Measurements from ENCODE around the gene SRP9. TPM values are rescaled to one million over a fixed set of nuclear protein-coding genes. Genes with fewer than 3 reads are reported as not detected.
"Not testable (repeated sequence)": the region's sequence is repeated elsewhere in the genome, so short reads cannot be mapped to it uniquely, and the experiment has no call there.

SRP9 gene
- total and polyA plus RNA-seq, 2 experiments from 2014 or later: 360 to 414 TPM

DNA sequence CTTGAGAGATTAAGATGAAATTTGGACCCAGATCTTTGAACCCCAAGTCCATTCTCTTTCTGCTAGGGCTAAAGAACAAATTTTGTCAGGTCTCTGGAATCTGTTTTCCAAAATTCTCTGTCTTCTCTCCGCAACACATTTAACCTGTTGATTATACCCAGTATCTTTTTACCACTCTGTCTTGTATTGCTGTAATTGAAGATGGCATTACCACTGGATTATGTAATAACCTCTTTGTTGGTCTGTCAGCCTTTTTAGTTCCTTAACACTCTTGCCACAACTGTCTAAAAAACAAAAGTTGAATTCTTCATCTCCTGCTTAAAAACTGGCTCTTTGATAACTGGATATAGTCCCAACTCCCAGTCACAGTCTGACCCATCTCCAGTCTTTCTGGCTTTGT, 3.0 kb downstream of the SRP9 start:
- no peaks in the 10 kb centered on the region for H3K9me2 ChIP-seq (replicated peaks; ENCODE audit: insufficient read depth)
- no peaks in the 10 kb centered on the region for H3K9me3 ChIP-seq (ENCODE audit: low read depth)
- WGBS (ENCODE audit: low lambda C conversion rate, missing lambda C conversion rate): 100% methylated on average over 1 of the region's 1 CpG
- H3K4me3 ChIP-seq: no peak overlapping the region
- H3K27ac ChIP-seq: no peak overlapping the region
- H3K4me2 ChIP-seq: peak overlapping the region; percentile 81
- H3K36me3 ChIP-seq (replicated peaks; ENCODE audit: insufficient read depth, low read depth): no peaks in the 10 kb centered on the region
- DNase-seq (ENCODE audit: low spot score): no peak
- H4K20me1 ChIP-seq (ENCODE audit: insufficient read depth, poor library complexity, severe bottlenecking): peaks cover 51% of the 10 kb centered on the region
- H3K79me2 ChIP-seq: peaks cover 79% of the 10 kb centered on the region
- H3K4me1 ChIP-seq (ENCODE audit: insufficient read depth): peaks cover 23% of the 10 kb centered on the region
- H2AFZ ChIP-seq: no peak overlapping the region
- no peaks in the 10 kb centered on the region for H3K27me3 ChIP-seq
- TF ChIP-seq EZH2 (IDR thresholded peaks at IDR 0.05; ENCODE audit: borderline replicate concordance): no peak
- no peak for TF ChIP-seq EZH2phosphoT487 (IDR thresholded peaks at IDR 0.05; ENCODE audit: low read depth, severe bottlenecking, unreplicated experiment)
- TF ChIP-seq, protein P1, sequence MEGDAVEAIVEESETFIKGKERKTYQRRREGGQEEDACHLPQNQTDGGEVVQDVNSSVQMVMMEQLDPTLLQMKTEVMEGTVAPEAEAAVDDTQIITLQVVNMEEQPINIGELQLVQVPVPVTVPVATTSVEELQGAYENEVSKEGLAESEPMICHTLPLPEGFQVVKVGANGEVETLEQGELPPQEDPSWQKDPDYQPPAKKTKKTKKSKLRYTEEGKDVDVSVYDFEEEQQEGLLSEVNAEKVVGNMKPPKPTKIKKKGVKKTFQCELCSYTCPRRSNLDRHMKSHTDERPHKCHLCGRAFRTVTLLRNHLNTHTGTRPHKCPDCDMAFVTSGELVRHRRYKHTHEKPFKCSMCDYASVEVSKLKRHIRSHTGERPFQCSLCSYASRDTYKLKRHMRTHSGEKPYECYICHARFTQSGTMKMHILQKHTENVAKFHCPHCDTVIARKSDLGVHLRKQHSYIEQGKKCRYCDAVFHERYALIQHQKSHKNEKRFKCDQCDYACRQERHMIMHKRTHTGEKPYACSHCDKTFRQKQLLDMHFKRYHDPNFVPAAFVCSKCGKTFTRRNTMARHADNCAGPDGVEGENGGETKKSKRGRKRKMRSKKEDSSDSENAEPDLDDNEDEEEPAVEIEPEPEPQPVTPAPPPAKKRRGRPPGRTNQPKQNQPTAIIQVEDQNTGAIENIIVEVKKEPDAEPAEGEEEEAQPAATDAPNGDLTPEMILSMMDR (IDR thresholded peaks at IDR 0.05; ENCODE audit: poor library complexity): no peak

DNA sequence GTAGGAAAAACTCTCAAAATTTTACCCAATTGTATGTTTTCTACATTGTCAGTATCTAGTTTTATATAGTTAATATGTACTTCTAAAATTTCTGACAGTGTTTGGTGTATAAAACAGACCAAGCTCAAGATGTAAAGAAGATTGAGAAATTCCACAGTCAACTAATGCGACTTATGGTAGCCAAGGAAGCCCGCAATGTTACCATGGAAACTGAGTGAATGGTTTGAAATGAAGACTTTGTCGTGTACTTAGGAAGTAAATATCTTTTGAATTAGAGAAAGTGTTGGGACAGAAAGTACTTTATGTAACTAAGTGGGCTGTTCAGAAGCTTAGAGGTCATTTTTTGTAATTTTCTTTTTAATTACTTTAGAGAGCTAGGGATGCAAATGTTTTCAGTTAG, 11.5 kb downstream of the SRP9 start:
- H3K36me3 ChIP-seq (replicated peaks; ENCODE audit: insufficient read depth, low read depth); H3K27me3 ChIP-seq; DNase-seq (ENCODE audit: low spot score); H2AFZ ChIP-seq; H3K4me1 ChIP-seq (ENCODE audit: insufficient read depth); H3K4me2 ChIP-seq; H4K20me1 ChIP-seq (ENCODE audit: insufficient read depth, poor library complexity, severe bottlenecking); H3K4me3 ChIP-seq; H3K27ac ChIP-seq; H3K9me2 ChIP-seq (replicated peaks; ENCODE audit: insufficient read depth); H3K9me3 ChIP-seq (ENCODE audit: low read depth): not testable (repeated sequence)
- peaks cover 53% of the 10 kb centered on the region for H3K79me2 ChIP-seq
- WGBS (ENCODE audit: low lambda C conversion rate, missing lambda C conversion rate): 87% methylated on average over 3 of the region's 3 CpGs

DNA sequence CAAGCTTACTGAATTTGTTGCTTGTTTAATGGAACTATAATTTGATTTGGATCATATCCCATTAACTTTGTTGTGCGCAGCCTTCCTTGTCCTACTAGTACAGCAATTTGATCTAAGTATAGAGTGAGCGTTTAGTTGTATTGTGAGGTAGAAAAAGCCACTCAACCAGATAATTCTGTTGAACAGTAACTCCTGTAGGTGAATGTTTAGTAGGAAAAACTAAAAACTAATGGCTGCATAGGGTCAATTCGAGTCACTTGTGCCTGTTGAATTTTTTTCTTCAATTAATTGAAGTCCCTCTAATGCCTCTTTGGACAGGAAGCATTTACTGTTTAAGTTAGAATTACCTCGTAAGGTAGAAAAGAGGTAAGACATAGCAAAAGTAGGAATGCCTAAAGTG, 17.3 kb downstream of the SRP9 start:
- Histone ChIP-seq H3K27me3 (no peaks in the 10 kb centered on the region), H3K9me2 (replicated peaks; ENCODE audit: insufficient read depth) (no peaks in the 10 kb centered on the region), H3K4me1 (ENCODE audit: insufficient read depth) (no peaks in the 10 kb centered on the region), H3K9me3 (ENCODE audit: low read depth) (no peaks in the 10 kb centered on the region), H3K36me3 (replicated peaks; ENCODE audit: insufficient read depth, low read depth) (no peaks in the 10 kb centered on the region), H3K27ac (no peak overlapping the region), H2AFZ (no peak overlapping the region), H3K79me2 (peaks cover 4% of the 10 kb centered on the region), H3K4me3 (no peak overlapping the region), H3K4me2 (no peak overlapping the region), H4K20me1 (ENCODE audit: insufficient read depth, poor library complexity, severe bottlenecking) (no peaks in the 10 kb centered on the region)
- TF ChIP-seq EZH2 (IDR thresholded peaks at IDR 0.05; ENCODE audit: borderline replicate concordance) (no peak), EZH2phosphoT487 (IDR thresholded peaks at IDR 0.05; ENCODE audit: low read depth, severe bottlenecking, unreplicated experiment) (no peak)
- TF ChIP-seq, protein P1 (IDR thresholded peaks at IDR 0.05; ENCODE audit: poor library complexity): no peak
- DNase-seq (ENCODE audit: low spot score): no peak
- WGBS (ENCODE audit: low lambda C conversion rate, missing lambda C conversion rate): 97% methylated on average over 4 of the region's 4 CpGs

DNA sequence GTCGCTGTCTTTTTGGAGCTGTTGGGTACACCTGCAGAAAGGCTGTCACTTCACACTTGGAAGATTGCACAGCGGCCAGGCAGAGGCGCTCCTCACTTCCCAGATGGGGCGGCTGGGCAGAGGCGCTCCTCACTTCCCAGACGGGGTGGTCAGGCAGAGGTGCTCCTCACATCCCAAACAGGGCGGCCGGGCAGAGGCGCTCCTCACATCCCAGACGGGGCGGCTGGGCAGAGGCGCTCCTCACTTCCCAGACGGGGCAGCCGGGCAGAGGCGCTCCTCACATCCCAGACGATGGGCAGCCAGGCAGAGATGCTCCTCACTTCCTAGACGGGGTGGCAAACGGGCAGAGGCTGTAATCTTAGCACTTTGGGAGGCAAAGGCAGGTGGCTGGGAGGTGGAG, 18.5 kb downstream of the SRP9 start:
- not testable (repeated sequence) for H3K4me3 ChIP-seq; H3K36me3 ChIP-seq (replicated peaks; ENCODE audit: insufficient read depth, low read depth); H3K4me2 ChIP-seq; H3K9me3 ChIP-seq (ENCODE audit: low read depth); H4K20me1 ChIP-seq (ENCODE audit: insufficient read depth, poor library complexity, severe bottlenecking); H3K79me2 ChIP-seq; DNase-seq (ENCODE audit: low spot score); H3K27me3 ChIP-seq; H2AFZ ChIP-seq; H3K9me2 ChIP-seq (replicated peaks; ENCODE audit: insufficient read depth); H3K27ac ChIP-seq; H3K4me1 ChIP-seq (ENCODE audit: insufficient read depth)
- WGBS (ENCODE audit: low lambda C conversion rate, missing lambda C conversion rate): over 99% methylated on average over 18 of the region's 18 CpGs

DNA sequence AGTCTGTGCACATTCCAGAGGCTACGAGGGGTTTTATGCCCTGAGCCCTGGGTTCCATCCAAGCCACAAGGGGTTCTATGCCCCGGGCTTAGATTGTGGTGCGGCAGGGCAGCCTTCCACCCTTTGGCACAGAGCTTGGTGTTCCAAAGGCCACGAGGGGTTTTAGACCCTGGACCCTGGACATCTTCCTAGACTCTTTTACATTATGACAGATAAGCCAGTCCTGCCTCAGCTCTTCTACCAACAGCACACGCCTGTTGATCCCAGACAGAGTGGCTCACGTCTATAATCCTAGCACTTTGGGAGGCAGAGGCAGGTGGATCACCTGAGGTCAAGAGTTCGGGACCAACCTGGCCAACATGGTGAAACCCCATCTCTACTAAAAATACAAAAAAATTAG, 23.5 kb downstream of the SRP9 start:
- not testable (repeated sequence) for H3K4me2 ChIP-seq; H3K27me3 ChIP-seq; H3K9me3 ChIP-seq (ENCODE audit: low read depth); H3K36me3 ChIP-seq (replicated peaks; ENCODE audit: insufficient read depth, low read depth); H3K9me2 ChIP-seq (replicated peaks; ENCODE audit: insufficient read depth); H3K4me3 ChIP-seq; H2AFZ ChIP-seq; H4K20me1 ChIP-seq (ENCODE audit: insufficient read depth, poor library complexity, severe bottlenecking); DNase-seq (ENCODE audit: low spot score); H3K79me2 ChIP-seq; H3K27ac ChIP-seq; H3K4me1 ChIP-seq (ENCODE audit: insufficient read depth)
- WGBS (ENCODE audit: low lambda C conversion rate, missing lambda C conversion rate): 97% methylated on average over 7 of the region's 7 CpGs
